K562 (cell line): Measurements from ENCODE around the gene PIK3R2. TPM values are rescaled to one million over a fixed set of nuclear protein-coding genes. Genes with fewer than 3 reads are reported as not detected.

ENCODE experiments used
- BRF1 ChIP-seq: IDR thresholded peaks from 3 replicates; pipeline ENCODE4 v1.6.1; 2011; ENCODE audit warnings: borderline replicate concordance, mild to moderate bottlenecking; ENCODE audit not compliant: insufficient read length; ENCODE audit errors: extremely low read depth
- CBFA2T2 ChIP-seq: fragments of 450-650 bp; conservative IDR thresholded peaks from 2 replicates; pipeline ENCODE4 v1.6.1; 2017; ENCODE audit warnings: mild to moderate bottlenecking
- CBX1 ChIP-seq: sonication (generic); IDR thresholded peaks from 2 replicates; pipeline ENCODE4 v1.6.1; 2016; ENCODE audit warnings: antibody characterized with exemption, low read depth, mild to moderate bottlenecking
- FOXK2 ChIP-seq, 2 experiments: fragments of 450-650 bp; IDR thresholded peaks in 1 of 2; conservative IDR thresholded peaks in 1 of 2; 2 replicates each; pipeline ENCODE4 v1.6.1; 2016; ENCODE audit warnings: low read depth in 2 of 2, mild to moderate bottlenecking in 1 of 2
- NCOA4 ChIP-seq: fragments of 450-650 bp; IDR thresholded peaks from 2 replicates; pipeline ENCODE4 v1.6.1; 2018; ENCODE audit warnings: mild to moderate bottlenecking; ENCODE audit not compliant: partially characterized antibody
- SMAD3 ChIP-seq: fragments of 450-650 bp; formaldehyde crosslinking; conservative IDR thresholded peaks from 2 replicates; pipeline ENCODE4 v1.4.0; 2020; ENCODE audit warnings: mild to moderate bottlenecking
- THRAP3 ChIP-seq: fragments of 450-650 bp; IDR thresholded peaks from 2 replicates; pipeline ENCODE4 v1.6.1; 2016; ENCODE audit warnings: mild to moderate bottlenecking, inconsistent platforms, borderline replicate concordance
- ZNF583 ChIP-seq: fragments of 250-450 bp; sonication (Bioruptor Pico); IDR thresholded peaks from 2 replicates; pipeline ENCODE4 v1.4.0; 2020
- polyA plus RNA-seq, 8 experiments: library from polyadenylated mRNA; depleted of rRNA in 4 of 8; stranded (reverse) in 5 of 8; unstranded in 3 of 8; fragments of >200 nt; fragmentation: Nextera tagmentation in 2 of 8; fragmentation: Illumina TruSeq in 1 of 8; extraction: Ambion mirVana in 2 of 8; extraction: Trizol in 1 of 8; gene quantifications; 2 replicates each; pipeline versions ENCODE4 v1.2.1 to v1.2.3, GENCODE V29; 2011 to 2014; ENCODE audit warnings: inconsistent platforms in 1 of 8, missing spikeins in 1 of 8
- total RNA-seq, 7 experiments: library from RNA; depleted of rRNA in 6 of 7; stranded (reverse); fragments of >200 nt in 6 of 7; fragmentation: Illumina TruSeq in 2 of 7; extraction: Trizol in 2 of 7; gene quantifications; 2 replicates each; pipeline versions ENCODE4 v1.2.1 to v1.2.3, GENCODE V29; 2011 to 2021; ENCODE audit warnings: low replicate concordance in 1 of 7
- TF ChIP-seq, protein P1 (sequence below): fragments of 450-650 bp; IDR thresholded peaks from 2 replicates; pipeline ENCODE4 v1.6.1; 2016; ENCODE audit warnings: mild to moderate bottlenecking, moderate library complexity
- TF ChIP-seq, protein P2 (sequence below): fragments of 450-650 bp; IDR thresholded peaks from 2 replicates; pipeline ENCODE4 v1.6.1; 2018; ENCODE audit not compliant: partially characterized antibody

Gene PIK3R2
- total and polyA plus RNA-seq, 9 of the 15 experiments (the other 6 are each of a cell fraction or from before 2014, with no cell fraction given), result 0.39 to 37.9 (median 5.3) TPM

- TF ChIP-seq, protein P1, sequence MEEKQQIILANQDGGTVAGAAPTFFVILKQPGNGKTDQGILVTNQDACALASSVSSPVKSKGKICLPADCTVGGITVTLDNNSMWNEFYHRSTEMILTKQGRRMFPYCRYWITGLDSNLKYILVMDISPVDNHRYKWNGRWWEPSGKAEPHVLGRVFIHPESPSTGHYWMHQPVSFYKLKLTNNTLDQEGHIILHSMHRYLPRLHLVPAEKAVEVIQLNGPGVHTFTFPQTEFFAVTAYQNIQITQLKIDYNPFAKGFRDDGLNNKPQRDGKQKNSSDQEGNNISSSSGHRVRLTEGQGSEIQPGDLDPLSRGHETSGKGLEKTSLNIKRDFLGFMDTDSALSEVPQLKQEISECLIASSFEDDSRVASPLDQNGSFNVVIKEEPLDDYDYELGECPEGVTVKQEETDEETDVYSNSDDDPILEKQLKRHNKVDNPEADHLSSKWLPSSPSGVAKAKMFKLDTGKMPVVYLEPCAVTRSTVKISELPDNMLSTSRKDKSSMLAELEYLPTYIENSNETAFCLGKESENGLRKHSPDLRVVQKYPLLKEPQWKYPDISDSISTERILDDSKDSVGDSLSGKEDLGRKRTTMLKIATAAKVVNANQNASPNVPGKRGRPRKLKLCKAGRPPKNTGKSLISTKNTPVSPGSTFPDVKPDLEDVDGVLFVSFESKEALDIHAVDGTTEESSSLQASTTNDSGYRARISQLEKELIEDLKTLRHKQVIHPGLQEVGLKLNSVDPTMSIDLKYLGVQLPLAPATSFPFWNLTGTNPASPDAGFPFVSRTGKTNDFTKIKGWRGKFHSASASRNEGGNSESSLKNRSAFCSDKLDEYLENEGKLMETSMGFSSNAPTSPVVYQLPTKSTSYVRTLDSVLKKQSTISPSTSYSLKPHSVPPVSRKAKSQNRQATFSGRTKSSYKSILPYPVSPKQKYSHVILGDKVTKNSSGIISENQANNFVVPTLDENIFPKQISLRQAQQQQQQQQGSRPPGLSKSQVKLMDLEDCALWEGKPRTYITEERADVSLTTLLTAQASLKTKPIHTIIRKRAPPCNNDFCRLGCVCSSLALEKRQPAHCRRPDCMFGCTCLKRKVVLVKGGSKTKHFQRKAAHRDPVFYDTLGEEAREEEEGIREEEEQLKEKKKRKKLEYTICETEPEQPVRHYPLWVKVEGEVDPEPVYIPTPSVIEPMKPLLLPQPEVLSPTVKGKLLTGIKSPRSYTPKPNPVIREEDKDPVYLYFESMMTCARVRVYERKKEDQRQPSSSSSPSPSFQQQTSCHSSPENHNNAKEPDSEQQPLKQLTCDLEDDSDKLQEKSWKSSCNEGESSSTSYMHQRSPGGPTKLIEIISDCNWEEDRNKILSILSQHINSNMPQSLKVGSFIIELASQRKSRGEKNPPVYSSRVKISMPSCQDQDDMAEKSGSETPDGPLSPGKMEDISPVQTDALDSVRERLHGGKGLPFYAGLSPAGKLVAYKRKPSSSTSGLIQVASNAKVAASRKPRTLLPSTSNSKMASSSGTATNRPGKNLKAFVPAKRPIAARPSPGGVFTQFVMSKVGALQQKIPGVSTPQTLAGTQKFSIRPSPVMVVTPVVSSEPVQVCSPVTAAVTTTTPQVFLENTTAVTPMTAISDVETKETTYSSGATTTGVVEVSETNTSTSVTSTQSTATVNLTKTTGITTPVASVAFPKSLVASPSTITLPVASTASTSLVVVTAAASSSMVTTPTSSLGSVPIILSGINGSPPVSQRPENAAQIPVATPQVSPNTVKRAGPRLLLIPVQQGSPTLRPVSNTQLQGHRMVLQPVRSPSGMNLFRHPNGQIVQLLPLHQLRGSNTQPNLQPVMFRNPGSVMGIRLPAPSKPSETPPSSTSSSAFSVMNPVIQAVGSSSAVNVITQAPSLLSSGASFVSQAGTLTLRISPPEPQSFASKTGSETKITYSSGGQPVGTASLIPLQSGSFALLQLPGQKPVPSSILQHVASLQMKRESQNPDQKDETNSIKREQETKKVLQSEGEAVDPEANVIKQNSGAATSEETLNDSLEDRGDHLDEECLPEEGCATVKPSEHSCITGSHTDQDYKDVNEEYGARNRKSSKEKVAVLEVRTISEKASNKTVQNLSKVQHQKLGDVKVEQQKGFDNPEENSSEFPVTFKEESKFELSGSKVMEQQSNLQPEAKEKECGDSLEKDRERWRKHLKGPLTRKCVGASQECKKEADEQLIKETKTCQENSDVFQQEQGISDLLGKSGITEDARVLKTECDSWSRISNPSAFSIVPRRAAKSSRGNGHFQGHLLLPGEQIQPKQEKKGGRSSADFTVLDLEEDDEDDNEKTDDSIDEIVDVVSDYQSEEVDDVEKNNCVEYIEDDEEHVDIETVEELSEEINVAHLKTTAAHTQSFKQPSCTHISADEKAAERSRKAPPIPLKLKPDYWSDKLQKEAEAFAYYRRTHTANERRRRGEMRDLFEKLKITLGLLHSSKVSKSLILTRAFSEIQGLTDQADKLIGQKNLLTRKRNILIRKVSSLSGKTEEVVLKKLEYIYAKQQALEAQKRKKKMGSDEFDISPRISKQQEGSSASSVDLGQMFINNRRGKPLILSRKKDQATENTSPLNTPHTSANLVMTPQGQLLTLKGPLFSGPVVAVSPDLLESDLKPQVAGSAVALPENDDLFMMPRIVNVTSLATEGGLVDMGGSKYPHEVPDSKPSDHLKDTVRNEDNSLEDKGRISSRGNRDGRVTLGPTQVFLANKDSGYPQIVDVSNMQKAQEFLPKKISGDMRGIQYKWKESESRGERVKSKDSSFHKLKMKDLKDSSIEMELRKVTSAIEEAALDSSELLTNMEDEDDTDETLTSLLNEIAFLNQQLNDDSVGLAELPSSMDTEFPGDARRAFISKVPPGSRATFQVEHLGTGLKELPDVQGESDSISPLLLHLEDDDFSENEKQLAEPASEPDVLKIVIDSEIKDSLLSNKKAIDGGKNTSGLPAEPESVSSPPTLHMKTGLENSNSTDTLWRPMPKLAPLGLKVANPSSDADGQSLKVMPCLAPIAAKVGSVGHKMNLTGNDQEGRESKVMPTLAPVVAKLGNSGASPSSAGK, result no peak
- no peak for TF ChIP-seq SMAD3 (CRISPR knock-in tag)
- no peak for TF ChIP-seq NCOA4
- TF ChIP-seq CBFA2T2, result no peak
- TF ChIP-seq ZNF583, result no peak
- TF ChIP-seq BRF1, result no peak
- TF ChIP-seq THRAP3, result no peak
- TF ChIP-seq, protein P2, sequence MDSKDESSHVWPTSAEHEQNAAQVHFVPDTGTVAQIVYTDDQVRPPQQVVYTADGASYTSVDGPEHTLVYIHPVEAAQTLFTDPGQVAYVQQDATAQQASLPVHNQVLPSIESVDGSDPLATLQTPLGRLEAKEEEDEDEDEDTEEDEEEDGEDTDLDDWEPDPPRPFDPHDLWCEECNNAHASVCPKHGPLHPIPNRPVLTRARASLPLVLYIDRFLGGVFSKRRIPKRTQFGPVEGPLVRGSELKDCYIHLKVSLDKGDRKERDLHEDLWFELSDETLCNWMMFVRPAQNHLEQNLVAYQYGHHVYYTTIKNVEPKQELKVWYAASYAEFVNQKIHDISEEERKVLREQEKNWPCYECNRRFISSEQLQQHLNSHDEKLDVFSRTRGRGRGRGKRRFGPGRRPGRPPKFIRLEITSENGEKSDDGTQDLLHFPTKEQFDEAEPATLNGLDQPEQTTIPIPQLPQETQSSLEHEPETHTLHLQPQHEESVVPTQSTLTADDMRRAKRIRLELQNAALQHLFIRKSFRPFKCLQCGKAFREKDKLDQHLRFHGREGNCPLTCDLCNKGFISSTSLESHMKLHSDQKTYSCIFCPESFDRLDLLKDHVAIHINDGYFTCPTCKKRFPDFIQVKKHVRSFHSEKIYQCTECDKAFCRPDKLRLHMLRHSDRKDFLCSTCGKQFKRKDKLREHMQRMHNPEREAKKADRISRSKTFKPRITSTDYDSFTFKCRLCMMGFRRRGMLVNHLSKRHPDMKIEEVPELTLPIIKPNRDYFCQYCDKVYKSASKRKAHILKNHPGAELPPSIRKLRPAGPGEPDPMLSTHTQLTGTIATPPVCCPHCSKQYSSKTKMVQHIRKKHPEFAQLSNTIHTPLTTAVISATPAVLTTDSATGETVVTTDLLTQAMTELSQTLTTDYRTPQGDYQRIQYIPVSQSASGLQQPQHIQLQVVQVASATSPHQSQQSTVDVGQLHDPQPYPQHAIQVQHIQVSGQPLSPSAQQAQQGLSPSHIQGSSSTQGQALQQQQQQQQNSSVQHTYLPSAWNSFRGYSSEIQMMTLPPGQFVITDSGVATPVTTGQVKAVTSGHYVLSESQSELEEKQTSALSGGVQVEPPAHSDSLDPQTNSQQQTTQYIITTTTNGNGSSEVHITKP, result peak; percentile 87
- peak; percentile 21 to 54; a peak in 2 of 4 replicates for TF ChIP-seq FOXK2 (conservative IDR thresholded peaks at IDR 0.05 in 1 of 2, IDR thresholded peaks at IDR 0.05 in 1 of 2; ENCODE audit: low read depth in 2 of 2)
- TF ChIP-seq CBX1, result 0 out of 2 replicates have a peak, but pooled peaks have one; percentile 37
Measured at GRCh38 chr19:18171605-18172327, 18.8 kb downstream of the PIK3R2 start (continued).
